ENCODE results near the gene SGMS1.

Gene SGMS1

DNA sequence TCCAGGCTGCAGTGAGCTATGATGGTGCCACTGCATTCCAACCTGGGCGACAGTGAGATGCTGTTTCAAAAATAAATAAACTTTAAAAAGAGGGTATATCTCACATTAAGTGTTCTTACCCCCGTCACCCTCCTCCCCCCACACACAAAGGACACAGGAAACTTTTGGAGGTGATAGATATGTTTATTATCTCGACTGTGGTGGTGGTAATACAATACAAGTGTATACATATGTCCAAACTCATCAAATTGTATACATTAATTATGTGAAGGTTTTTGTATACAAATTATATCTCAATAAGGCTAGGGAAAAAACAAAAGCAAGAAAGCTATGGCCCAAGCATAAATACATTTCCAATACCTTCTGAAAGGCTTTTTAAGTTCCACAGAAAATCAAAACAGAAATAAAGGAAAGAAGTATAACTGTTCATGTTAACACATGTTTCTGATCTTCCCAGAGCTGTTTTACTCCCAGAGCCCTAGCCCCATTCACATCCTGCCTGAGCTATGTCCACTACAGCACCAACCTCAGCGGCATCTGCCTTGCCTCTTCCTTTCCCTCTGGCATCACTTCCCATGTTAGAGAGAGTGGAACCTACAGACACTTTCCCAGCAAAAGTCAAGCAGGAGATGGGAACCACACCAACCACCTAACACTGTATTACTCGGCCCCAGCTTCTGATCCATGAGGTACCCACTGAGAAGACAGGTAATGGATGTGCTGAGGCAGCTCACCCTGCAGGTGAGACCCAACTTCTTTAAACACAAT lies 48.1 kb downstream of the SGMS1 start:
- TF ChIP-seq FOXP2 (optimal IDR thresholded peaks at IDR 0.05; ENCODE audit: borderline replicate concordance, extremely low read depth, extremely low read length, insufficient read depth) (no peak), TAF1 (IDR thresholded peaks at IDR 0.05; ENCODE audit: borderline replicate concordance, insufficient read depth, low read length) (no peak), SIN3A (IDR thresholded peaks at IDR 0.05; ENCODE audit: borderline replicate concordance, insufficient read depth, low read length) (no peak), POLR2AphosphoS5 (IDR thresholded peaks at IDR 0.05; ENCODE audit: low read depth, low read length) (no peak)
- TF ChIP-seq, protein P1, sequence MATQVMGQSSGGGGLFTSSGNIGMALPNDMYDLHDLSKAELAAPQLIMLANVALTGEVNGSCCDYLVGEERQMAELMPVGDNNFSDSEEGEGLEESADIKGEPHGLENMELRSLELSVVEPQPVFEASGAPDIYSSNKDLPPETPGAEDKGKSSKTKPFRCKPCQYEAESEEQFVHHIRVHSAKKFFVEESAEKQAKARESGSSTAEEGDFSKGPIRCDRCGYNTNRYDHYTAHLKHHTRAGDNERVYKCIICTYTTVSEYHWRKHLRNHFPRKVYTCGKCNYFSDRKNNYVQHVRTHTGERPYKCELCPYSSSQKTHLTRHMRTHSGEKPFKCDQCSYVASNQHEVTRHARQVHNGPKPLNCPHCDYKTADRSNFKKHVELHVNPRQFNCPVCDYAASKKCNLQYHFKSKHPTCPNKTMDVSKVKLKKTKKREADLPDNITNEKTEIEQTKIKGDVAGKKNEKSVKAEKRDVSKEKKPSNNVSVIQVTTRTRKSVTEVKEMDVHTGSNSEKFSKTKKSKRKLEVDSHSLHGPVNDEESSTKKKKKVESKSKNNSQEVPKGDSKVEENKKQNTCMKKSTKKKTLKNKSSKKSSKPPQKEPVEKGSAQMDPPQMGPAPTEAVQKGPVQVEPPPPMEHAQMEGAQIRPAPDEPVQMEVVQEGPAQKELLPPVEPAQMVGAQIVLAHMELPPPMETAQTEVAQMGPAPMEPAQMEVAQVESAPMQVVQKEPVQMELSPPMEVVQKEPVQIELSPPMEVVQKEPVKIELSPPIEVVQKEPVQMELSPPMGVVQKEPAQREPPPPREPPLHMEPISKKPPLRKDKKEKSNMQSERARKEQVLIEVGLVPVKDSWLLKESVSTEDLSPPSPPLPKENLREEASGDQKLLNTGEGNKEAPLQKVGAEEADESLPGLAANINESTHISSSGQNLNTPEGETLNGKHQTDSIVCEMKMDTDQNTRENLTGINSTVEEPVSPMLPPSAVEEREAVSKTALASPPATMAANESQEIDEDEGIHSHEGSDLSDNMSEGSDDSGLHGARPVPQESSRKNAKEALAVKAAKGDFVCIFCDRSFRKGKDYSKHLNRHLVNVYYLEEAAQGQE (IDR thresholded peaks at IDR 0.05; ENCODE audit: insufficient read depth in 1 of 2, low read depth in 2 of 2, low read length in 2 of 2): no peak

DNA sequence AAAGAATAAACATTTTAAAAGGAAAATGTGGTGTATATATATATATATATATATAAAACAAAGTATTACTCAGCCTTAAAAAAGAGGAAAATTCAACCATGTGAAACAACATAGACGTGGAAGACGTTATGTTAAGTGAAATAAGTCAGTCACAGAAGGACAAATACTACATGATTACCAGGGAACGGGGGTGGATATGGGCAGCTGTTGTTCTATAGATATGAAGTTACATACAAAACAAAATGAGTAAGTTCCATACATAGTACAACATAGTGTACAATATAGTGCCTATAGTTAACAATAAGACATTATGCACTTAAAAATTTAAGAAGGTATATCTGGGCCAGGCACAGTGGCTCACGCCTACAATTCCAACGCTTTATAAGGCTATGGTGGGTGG lies 48.8 kb downstream of the SGMS1 start:
- TF ChIP-seq POLR2AphosphoS5 (IDR thresholded peaks at IDR 0.05; ENCODE audit: low read depth, low read length) (no peak), TAF1 (IDR thresholded peaks at IDR 0.05; ENCODE audit: borderline replicate concordance, insufficient read depth, low read length) (no peak), FOXP2 (optimal IDR thresholded peaks at IDR 0.05; ENCODE audit: borderline replicate concordance, extremely low read depth, extremely low read length, insufficient read depth) (no peak)
- TF ChIP-seq, protein P1 (IDR thresholded peaks at IDR 0.05; ENCODE audit: insufficient read depth in 1 of 2, low read depth in 2 of 2, low read length in 2 of 2): no peak

DNA sequence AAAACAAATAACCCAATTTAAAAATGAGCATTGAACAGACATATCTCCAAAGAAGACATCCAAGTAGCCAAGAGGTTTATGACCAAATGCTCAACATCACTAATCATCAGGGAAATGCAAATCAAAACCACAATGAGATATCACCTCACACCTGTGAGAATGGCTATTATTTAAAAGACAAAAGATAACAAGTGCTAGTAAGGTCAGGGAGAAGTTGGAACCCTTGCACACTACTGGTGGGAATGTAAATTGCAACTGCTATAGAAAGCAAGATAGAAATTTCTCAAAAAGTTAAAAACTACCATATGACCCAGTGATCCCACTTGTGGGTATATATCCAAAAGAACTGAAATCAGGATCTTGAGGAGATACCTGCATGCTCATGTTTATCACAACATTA lies 49.5 kb downstream of the SGMS1 start:
- TF ChIP-seq FOXP2 (optimal IDR thresholded peaks at IDR 0.05; ENCODE audit: borderline replicate concordance, extremely low read depth, extremely low read length, insufficient read depth): no peak
- TF ChIP-seq, protein P1 (IDR thresholded peaks at IDR 0.05; ENCODE audit: insufficient read depth in 1 of 2, low read depth in 2 of 2, low read length in 2 of 2): no peak
- TF ChIP-seq TAF1 (IDR thresholded peaks at IDR 0.05; ENCODE audit: borderline replicate concordance, insufficient read depth, low read length): no peak
- TF ChIP-seq SIN3A (IDR thresholded peaks at IDR 0.05; ENCODE audit: borderline replicate concordance, insufficient read depth, low read length): no peak
- no peak for TF ChIP-seq POLR2AphosphoS5 (IDR thresholded peaks at IDR 0.05; ENCODE audit: low read depth, low read length)

DNA sequence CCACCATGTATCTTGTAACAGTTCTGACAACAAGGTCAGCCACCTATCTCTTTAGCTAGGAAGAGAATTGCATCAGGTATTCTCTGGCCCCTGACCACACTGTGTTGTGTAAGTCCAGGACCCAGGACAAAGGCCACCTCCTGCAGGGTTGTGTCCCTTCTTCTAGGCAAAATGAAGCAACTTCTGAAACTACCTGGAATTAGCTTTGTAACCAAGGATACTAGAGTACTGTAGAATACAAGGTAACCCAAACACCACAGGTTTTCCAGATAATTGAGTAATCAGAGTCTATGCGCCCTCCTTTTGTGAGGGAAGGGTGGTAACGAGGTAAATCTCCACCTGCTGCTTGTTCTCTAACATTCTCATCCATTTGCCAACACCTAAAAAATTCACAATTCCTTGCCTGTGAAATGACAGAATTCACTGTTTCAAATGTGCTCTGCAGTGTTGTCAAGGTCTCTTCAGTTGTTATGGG lies 51.7 kb downstream of the SGMS1 start:
- TF ChIP-seq TAF1 (IDR thresholded peaks at IDR 0.05; ENCODE audit: borderline replicate concordance, insufficient read depth, low read length): no peak
- no peak for TF ChIP-seq SIN3A (IDR thresholded peaks at IDR 0.05; ENCODE audit: borderline replicate concordance, insufficient read depth, low read length)

DNA sequence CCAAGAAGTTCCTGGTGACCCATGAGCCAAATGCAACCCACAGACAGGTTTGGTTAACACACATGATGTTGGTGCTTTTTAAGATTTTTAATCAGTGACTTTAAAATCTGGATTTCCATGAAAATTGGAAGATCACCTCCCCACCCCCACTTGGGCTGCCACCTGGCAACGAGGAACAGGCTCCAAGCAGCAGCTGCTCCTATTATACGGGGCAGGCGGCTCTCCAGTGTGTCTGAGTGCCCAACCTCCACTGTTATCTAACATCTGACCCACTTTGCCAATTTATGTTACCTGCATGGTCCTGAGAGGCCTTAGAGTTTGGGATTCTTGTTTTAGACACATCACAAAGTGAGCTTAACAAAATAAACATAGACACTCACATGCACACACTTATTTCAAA lies 56.4 kb downstream of the SGMS1 start:
- TF ChIP-seq FOXP2 (optimal IDR thresholded peaks at IDR 0.05; ENCODE audit: borderline replicate concordance, extremely low read depth, extremely low read length, insufficient read depth): no peak
- TF ChIP-seq POLR2AphosphoS5 (IDR thresholded peaks at IDR 0.05; ENCODE audit: low read depth, low read length): no peak
- TF ChIP-seq, protein P1 (IDR thresholded peaks at IDR 0.05; ENCODE audit: insufficient read depth in 1 of 2, low read depth in 2 of 2, low read length in 2 of 2): no peak
- no peak for TF ChIP-seq SIN3A (IDR thresholded peaks at IDR 0.05; ENCODE audit: borderline replicate concordance, insufficient read depth, low read length)
- TF ChIP-seq TAF1 (IDR thresholded peaks at IDR 0.05; ENCODE audit: borderline replicate concordance, insufficient read depth, low read length): no peak
